ENCODE results near the gene CMC4. TPM values are rescaled to one million over a fixed set of nuclear protein-coding genes. Genes with fewer than 3 reads are reported as not detected.

The CMC4 gene
- total RNA-seq, 1 donor from 2014 or later, result 1.8 TPM

DNA sequence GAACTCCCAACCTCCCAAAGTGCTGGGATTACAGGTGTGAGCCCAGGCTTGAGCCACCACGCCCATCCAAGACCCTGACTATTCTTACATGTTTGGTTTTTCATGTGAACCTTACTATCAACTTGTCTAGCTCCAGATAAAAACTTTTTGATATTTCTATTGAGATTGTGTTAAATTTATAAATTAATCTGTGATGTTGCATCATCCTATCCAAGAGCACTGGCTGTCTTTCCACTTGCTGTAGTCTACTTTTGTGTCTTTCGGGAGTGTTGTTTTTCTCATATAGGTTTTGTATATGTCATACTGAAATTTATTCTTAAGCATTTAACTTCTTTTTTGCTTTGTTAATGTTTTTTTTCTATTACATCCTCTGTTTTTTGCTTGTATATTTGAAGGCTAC is 35.0 kb upstream of the CMC4 start:
- Mint-ChIP-seq H3K27ac (ENCODE audit: unreplicated experiment) (no peak overlapping the region), H3K4me1 (ENCODE audit: low read depth, unreplicated experiment) (no peaks in the 10 kb centered on the region), H3K9me3 (ENCODE audit: unreplicated experiment) (no peaks in the 10 kb centered on the region), H3K27me3 (ENCODE audit: unreplicated experiment) (no peaks in the 10 kb centered on the region), H3K36me3 (ENCODE audit: unreplicated experiment) (no peaks in the 10 kb centered on the region), H3K4me3 (ENCODE audit: unreplicated experiment) (no peak overlapping the region)
- no peak for DNase-seq
- TF ChIP-seq, protein P1, sequence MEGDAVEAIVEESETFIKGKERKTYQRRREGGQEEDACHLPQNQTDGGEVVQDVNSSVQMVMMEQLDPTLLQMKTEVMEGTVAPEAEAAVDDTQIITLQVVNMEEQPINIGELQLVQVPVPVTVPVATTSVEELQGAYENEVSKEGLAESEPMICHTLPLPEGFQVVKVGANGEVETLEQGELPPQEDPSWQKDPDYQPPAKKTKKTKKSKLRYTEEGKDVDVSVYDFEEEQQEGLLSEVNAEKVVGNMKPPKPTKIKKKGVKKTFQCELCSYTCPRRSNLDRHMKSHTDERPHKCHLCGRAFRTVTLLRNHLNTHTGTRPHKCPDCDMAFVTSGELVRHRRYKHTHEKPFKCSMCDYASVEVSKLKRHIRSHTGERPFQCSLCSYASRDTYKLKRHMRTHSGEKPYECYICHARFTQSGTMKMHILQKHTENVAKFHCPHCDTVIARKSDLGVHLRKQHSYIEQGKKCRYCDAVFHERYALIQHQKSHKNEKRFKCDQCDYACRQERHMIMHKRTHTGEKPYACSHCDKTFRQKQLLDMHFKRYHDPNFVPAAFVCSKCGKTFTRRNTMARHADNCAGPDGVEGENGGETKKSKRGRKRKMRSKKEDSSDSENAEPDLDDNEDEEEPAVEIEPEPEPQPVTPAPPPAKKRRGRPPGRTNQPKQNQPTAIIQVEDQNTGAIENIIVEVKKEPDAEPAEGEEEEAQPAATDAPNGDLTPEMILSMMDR (IDR thresholded peaks at IDR 0.05; ENCODE audit: partially characterized antibody, unreplicated experiment), result no peak

DNA sequence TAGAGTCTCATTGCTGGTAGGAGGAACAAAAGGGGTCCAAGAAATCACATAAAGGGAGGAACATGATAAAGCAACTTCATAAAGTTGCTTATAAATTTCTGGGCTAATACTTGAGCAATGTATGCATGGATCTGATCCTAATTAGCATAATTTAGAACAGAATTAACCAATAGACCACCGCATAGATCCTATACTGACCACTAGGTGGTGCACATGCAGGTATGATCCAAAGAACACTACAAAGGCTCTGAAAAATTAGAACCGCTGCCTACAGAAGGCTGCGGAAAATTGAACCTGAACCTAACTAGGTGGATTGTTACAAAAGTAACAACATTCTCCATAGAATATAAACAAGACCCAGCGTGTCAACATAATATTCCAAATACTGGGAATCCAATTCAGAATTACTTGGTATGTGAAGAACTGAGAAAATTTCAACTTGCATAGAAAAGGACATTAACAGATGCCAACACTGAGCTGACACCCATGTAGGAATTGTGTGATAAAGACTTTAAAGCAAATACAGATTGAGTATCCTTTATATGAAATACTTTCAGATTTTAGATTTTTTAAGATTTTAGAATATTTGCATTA is 23.6 kb upstream of the CMC4 start:
- H3K27ac Mint-ChIP-seq (ENCODE audit: unreplicated experiment), result no peak overlapping the region
- no peaks in the 10 kb centered on the region for H3K27me3 Mint-ChIP-seq (ENCODE audit: unreplicated experiment)

DNA sequence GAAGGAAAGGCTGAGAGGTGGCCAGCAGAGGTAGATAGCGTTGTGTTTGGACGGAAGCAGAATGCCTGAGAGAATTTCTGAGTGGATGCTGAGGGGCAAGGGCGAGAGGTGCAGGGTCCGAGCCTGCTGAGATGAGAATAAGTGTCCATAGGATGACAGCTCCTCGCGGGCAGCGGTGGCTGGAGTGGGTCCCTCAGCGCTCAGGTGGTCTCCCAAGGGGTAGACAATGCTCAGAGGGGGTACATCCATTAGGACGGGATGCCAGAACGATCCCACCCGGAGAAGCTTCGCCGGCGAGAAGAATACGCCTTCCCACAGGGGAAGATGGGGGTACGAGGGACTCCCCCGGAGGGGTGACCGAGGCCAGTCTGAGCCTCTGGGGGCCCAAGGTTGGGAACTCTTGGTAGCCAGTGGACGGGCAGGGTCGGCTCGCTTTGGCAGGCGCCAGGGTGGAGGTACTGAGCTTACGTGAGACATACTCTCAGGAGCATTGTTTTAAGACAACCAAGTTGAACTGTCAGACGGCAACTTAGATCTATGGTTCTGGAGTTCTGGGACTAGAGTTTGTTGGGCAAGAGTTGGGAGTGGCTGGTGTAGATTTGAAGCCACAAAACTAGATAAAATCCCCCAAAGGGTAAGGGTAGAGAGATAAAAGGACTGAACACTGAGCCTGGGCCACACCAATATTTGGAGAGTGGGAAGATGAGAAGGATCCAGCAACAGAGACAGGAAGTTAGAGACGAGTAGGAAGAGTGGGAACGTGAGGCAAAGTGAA is 16.2 kb upstream of the CMC4 start:
- no peak for DNase-seq
- H3K27ac Mint-ChIP-seq (ENCODE audit: unreplicated experiment), result no peak overlapping the region
- no peaks in the 10 kb centered on the region for H3K27me3 Mint-ChIP-seq (ENCODE audit: unreplicated experiment)
- H3K4me1 Mint-ChIP-seq (ENCODE audit: low read depth, unreplicated experiment), result no peaks in the 10 kb centered on the region
- H3K36me3 Mint-ChIP-seq (ENCODE audit: unreplicated experiment), result no peaks in the 10 kb centered on the region
- no peak overlapping the region for H3K4me3 Mint-ChIP-seq (ENCODE audit: unreplicated experiment)
- no peaks in the 10 kb centered on the region for H3K9me3 Mint-ChIP-seq (ENCODE audit: unreplicated experiment)
- TF ChIP-seq, protein P1 (IDR thresholded peaks at IDR 0.05; ENCODE audit: partially characterized antibody, unreplicated experiment), result no peak

More for the DNA sequence above, 23.6 kb upstream of the CMC4 start:
- Mint-ChIP-seq H3K4me3 (ENCODE audit: unreplicated experiment) (no peak overlapping the region), H3K4me1 (ENCODE audit: low read depth, unreplicated experiment) (no peaks in the 10 kb centered on the region), H3K36me3 (ENCODE audit: unreplicated experiment) (no peaks in the 10 kb centered on the region), H3K9me3 (ENCODE audit: unreplicated experiment) (no peaks in the 10 kb centered on the region)
- DNase-seq, result no peak
- TF ChIP-seq, protein P1 (IDR thresholded peaks at IDR 0.05; ENCODE audit: partially characterized antibody, unreplicated experiment), result peak; percentile 71

DNA sequence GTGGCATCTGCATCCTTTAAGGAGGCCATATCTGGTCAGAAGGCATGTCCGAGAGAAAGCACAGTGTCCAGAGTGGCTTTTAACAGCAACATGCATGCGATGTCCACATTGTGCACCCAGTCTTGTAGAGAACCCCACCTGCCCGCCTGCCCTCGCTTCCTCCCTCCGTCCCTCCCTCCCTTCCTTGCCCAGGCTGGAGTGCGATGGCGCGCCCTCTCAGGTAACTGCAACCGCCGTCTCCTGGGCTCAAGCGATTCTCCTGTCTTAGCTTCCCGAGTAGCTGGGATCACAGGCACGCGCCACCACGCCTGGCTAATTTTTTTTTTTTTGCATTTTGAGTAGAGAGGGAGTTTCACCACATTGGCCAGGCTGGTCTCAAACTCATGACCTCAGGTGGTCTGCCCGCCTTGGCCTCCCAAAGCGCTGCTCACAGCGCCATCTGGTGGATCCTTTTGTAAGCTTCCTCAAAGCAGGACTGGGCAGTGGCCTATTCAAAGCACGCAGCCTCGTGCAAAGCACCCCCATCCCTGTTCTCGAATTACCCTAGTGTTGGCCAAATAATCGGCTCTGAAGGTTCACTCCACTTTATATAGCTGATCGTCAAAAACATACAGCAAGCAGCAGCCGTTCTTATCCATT is 15.4 kb upstream of the CMC4 start:
- TF ChIP-seq, protein P1 (IDR thresholded peaks at IDR 0.05; ENCODE audit: partially characterized antibody, unreplicated experiment), result no peak
- Mint-ChIP-seq H3K27ac (ENCODE audit: unreplicated experiment) (no peak overlapping the region), H3K27me3 (ENCODE audit: unreplicated experiment) (no peaks in the 10 kb centered on the region), H3K4me1 (ENCODE audit: low read depth, unreplicated experiment) (no peaks in the 10 kb centered on the region), H3K9me3 (ENCODE audit: unreplicated experiment) (no peaks in the 10 kb centered on the region), H3K36me3 (ENCODE audit: unreplicated experiment) (no peaks in the 10 kb centered on the region), H3K4me3 (ENCODE audit: unreplicated experiment) (no peak overlapping the region)
- peak; percentile 38 for DNase-seq

Measured in glutamatergic neuron (in vitro differentiated cells).